ENCODE measurements around the gene TGM1.
A peak's percentile ranks its signal among the peaks of the same experiment; 100 is the strongest.
"Not testable (repeated sequence)": the region's sequence is repeated elsewhere in the genome, so short reads cannot be mapped to it uniquely, and the experiment has no call there.

TGM1 gene

DNA sequence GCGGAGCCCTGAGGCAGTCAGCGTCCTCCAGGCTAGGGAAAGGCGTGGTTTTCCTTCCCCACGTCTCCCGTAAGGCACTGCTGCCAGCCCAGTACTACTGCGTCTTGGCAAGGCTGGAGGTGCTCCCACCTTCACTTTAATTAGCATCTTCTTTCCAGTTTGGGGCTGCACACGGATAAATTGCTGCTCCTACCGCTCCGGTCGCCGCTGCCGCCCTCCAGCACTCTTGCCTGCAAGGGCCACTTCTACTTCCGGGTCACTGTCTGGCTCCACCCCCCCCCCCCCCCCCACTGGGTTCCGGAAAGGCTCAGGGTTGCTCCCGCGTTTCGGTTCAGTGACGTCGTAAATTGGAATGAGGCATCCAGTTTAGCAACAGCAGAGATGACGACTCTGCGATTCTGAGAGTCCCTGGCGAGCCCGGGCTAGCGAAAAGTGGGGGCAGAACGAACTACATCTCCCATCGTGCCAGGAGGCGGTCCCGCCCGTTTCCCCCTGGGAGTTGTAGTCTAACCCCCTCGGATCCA, 30.8 kb downstream of the TGM1 start, which contains the start of gene NEDD8:
NEDD8 (minus strand) TSS at position 247 of the 524 bp plus-strand sequence; CDS start at position 147, 100 bp downstream.
- DNase-seq = peak; percentile 96

DNA sequence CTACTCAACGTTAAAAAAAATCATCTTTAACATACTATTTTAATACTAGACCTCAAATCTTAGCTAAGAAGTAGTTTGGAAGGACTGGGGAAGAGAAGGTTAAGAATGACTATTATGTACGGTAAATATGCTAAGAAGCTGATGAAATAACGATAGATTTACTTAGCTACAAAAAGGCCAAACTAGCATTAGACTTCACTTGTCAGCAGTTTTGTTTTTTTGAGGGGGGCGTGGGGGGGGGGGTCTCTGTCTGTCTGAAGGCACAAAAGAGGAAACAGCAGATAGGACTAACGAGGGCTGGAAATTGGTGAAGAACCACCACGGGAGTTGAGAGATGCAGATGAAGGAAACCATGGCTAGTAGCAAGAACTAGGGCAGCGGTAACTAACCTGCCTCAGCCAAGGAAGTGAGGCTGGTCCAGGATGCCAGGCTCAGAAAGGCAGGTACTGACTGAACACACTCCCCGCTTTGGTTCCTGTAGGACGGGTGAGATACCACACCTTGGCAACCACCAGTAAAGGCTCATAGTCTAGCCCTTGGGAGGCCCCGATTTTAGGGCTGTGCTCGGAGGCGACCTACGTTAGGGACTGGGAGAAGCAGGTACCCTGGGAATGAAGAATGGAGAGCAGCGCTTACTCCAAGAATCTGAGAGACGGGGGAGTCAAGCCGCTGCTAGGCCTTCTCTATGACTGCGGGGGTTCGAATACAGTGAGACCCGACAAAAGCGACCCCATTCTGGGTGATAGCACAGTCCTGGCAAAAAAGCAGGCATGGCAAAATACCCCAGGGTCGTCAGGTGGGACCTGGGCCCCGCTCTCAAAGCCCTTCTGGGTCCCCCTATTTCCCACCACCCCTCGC, 31.5 kb downstream of the TGM1 start:
- peak; percentile 48 for DNase-seq

- DNase-seq = no peak
Observed at GRCh38 chr14:24228902-24229301, 34.1 kb downstream of the TGM1 start.

DNA sequence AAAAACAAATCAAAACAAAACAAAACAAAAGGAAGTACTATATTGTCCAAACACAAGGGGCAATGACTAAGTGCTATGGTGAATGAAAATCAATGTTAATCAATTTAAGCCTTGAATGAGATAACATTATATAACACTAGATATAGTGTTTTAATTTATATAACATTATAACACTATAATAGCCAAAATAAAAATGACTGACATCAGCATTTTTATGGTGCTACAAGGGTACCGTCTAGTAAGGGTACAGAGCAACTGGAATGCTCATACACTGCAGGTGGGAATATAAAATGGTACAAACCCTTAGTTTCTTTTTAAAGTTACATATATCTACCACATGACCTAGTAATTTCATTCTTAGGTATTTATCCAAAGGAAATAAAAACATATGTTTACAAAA, 36.5 kb downstream of the TGM1 start:
- DNase-seq = no peak

GRCh38 chr14:24224618-24225071, 38.3 kb downstream of the TGM1 start:
- no peak for DNase-seq

DNA sequence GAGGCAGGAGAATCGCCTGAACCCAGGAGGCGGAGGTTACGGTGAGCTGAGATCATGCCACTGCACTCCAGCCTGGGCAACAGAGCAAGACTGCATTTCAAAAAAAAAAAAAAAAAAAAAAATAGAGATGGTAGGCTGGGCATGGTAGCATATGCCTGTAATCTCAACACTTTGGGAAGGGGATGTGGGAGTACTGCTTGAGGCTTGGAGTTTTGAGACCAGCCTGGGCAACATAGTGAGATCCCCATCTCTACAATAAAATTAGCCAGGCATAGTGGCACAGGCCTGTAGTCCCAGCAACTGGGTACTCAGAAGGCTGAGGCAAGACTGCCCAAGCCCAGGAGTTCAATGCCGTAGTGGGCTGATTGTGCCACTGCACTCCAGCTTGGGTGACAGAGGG, 40.0 kb downstream of the TGM1 start:
- DNase-seq = not testable (repeated sequence)

DNA sequence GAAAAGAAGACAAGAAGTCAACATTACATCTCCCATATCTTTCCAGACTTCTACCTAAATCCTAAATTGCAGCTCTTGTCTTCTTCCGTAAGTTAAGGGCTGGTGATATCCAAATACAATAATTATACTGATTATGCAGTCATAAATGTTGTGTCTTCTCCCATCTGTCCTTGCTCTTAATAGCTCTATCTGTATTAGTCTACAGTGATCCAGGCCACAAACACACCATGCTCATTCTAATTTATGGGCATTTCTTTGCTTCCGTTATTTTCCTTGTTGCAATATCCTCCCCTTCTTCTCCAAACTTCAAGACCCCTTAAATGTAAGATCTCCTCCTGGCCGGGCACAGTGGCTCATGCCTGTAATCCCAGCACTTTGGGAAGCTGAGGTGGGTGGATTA, 43.5 kb downstream of the TGM1 start:
- no peak for DNase-seq

GRCh38 chr14:24219080-24219479, 43.9 kb downstream of the TGM1 start:
- no peak for DNase-seq

DNA sequence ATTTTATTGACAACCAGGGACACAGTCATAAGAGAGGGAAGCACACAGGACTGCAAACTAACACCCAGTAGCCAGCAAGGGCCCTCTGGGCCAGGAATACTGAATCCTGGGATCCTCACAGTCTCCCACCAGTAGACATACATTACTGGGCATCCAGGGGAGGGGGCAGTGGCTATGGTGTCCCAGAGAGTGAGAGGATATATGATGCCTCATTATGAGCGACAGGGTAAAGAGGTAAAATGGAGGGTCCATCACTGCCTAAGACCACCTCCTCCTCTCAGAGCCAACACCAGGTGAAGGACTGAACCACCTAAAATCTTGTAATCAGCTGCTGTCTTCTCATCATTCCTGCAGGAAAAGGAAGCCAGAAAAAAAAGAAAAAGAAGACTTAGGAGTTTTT, 46.1 kb downstream of the TGM1 start:
- not testable (repeated sequence) for DNase-seq

GRCh38 chr14:24216345-24216699, 46.7 kb downstream of the TGM1 start:
- DNase-seq = no peak

GRCh38 chr14:24215495-24216344, 47.3 kb downstream of the TGM1 start, which contains the start of gene MDP1:
TSS of gene MDP1 (minus strand) at chr14:24216066. CDS start at chr14:24215955, 111 bp downstream.
- DNase-seq = peak; percentile 92

DNA sequence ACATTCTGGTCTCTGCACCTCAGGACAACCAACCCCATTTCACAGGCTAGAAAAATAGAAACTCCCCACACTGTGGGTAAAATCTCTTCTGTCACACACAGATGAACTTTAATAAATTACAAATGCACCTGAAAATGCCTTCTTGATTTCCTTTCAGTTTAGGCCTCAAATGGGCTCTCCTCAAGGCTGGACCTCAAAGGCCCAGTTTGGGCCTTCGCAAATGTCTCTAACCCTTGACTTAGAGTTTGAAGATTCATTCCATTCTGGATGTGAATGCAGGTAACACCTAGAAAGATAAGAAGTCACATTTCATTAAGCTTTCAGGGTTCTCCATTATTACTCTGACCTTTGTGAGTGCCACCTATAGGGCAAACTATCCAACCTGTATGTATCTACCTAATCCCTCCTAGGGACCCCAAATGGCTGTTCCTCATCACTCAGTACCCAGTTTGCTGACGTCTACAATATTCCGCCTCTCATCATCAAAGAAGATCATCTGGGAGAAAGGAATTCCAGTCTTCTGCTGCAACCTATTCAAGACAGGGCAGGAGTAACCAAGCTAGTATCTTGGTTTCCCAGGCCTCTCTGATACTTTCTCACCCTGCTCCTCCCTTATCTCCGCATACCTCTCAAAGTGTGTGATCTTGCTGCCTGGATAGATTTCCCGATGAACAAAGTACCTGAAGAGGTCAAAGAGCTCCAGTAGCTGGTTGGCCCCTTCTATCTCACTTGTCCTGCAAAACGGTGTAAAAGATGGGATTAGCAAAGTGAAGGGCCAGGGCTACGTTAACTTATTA, 48.9 kb downstream of the TGM1 start:
- no peak for DNase-seq

GRCh38 chr14:24212924-24213865, 49.8 kb downstream of the TGM1 start, which contains the start of gene CHMP4A:
TSS of gene CHMP4A (minus strand) at chr14:24213488. CDS start at chr14:24213439, 49 bp downstream.
- DNase-seq = peak; percentile 98

DNA sequence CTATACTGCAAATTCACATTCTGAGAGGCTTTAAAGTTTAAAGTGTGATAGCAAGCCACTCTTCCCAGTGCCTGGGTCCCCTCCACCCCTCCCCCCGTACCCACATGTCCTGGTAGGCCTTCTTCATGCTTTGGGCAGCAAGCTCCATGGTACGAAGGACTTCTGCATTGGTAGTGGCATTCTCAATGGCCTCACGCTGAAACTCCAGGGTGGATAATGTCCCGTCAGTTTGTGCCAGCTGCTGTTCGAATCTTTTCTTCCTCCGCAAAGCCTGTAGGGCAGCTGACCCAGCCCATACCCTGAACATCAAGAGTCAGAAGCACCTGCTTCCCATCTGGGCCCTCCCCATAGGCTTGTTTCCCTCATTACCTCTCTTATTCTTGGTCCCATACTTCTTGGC, 51.7 kb downstream of the TGM1 start:
- DNase-seq = no peak

GRCh38 chr14:24207625-24208024, 55.4 kb downstream of the TGM1 start:
- DNase-seq = no peak

DNA sequence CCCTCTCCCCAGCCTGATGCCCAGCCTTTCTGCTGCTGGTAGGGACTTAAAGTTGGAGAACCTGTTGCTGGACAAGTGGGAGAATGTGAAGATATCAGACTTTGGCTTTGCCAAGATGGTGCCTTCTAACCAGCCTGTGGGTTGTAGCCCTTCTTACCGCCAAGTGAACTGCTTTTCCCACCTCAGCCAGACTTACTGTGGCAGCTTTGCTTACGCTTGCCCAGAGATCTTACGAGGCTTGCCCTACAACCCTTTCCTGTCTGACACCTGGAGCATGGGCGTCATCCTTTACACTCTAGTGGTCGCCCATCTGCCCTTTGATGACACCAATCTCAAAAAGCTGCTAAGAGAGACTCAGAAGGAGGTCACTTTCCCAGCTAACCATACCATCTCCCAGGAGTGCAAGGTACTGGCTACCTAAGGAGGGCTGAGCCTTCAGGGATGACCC, 55.8 kb downstream of the TGM1 start:
- no peak for DNase-seq

DNA sequence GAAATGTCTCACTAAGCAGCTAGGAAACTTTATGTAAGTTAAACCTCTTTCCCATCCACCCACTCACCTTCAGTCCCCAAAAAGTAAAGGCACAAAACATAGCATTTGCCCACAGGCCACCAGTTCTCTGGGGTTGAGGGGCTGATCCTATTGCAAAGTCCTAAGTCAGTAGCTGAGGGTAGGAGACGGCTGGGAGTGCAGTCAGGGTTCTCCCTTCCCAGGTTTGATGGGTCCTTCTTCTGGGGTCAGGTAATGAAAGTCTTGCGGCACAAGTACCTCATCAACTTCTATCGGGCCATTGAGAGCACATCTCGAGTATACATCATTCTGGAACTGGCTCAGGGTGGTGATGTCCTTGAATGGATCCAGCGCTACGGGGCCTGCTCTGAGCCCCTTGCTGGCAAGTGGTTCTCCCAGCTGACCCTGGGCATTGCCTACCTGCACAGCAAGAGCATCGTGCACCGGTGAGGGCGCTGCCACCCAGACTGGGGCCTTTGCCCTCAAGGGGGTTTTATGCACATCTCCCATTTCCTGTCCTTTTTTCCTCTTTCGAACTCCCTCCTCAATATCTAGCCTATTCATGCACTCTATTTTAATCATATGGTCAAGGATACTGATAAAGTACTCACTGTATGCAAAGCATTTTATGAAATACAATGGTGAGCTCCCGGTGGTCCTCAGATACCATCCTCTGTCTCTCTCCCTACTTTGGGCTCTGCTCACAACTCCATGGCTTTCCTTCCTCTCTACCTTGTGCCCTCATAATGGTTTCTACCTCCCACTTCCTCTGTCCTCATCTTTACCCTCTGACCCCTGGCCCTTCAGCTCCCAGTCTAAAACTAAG, 56.5 kb downstream of the TGM1 start:
- no peak for DNase-seq

- no peak for DNase-seq
Observed at GRCh38 chr14:24204163-24205146, 58.5 kb downstream of the TGM1 start.

Measured in activated CD4-positive, alpha-beta T cell treated with anti-CD3 and anti-CD28 coated beads, Interleukin-10, Interleukin-2, amounts not matched to agents 100 ng/mL and 50 ng/mL, durations not matched to agents 16 hours and 8 hours (primary cell).